Spleen (tissue), 11 donors: Measurements from ENCODE around the gene SCN7A. TPM values are rescaled to one million over a fixed set of nuclear protein-coding genes. Genes with fewer than 3 reads are reported as not detected.

Source experiments
- DNase-seq: peaks from one replicate; pipeline ENCODE4 v3.0.0-alpha.2; 2020
- H3K27ac ChIP-seq, 8 donors: fragments of 200-600 bp; sonication (generic) in 7 of 8; 1 replicate in 4 of 8; 2 replicates in 4 of 8; pipeline versions ENCODE4 v1.5.0 to v1.8.0; 2016 to 2021; ENCODE audit warnings: inconsistent platforms in 4 of 8, mild to moderate bottlenecking in 4 of 8, moderate library complexity in 1 of 8
- H3K27me3 ChIP-seq, 7 donors: fragments of 200-600 bp; sonication (generic) in 6 of 7; replicated peaks in 1 of 7; 1 replicate in 4 of 7; 2 replicates in 3 of 7; pipeline versions ENCODE4 v1.5.0 to v1.8.0; 2016 to 2021; ENCODE audit warnings: inconsistent platforms in 3 of 7, mild to moderate bottlenecking in 1 of 7
- H3K36me3 ChIP-seq, 6 donors: fragments of 200-600 bp; sonication (generic) in 5 of 6; 1 replicate in 4 of 6; 2 replicates in 2 of 6; pipeline versions ENCODE4 v1.5.0 to v1.8.0; 2016 to 2021; ENCODE audit warnings: inconsistent platforms in 2 of 6
- H3K4me1 ChIP-seq, 6 donors: fragments of 200-600 bp; sonication (generic) in 5 of 6; 1 replicate in 3 of 6; 2 replicates in 3 of 6; pipeline versions ENCODE4 v1.5.0 to v1.8.0; 2016 to 2021; ENCODE audit warnings: inconsistent platforms in 3 of 6
- H3K4me3 ChIP-seq, 8 donors: fragments of 200-600 bp; sonication (generic) in 7 of 8; 1 replicate in 4 of 8; 2 replicates in 4 of 8; pipeline versions ENCODE4 v1.5.0 to v1.8.0; 2016 to 2021; ENCODE audit warnings: inconsistent platforms in 4 of 8, mild to moderate bottlenecking in 4 of 8, moderate library complexity in 2 of 8
- H3K9me3 ChIP-seq, 8 donors: fragments of 200-600 bp; sonication (generic) in 7 of 8; 1 replicate in 4 of 8; 2 replicates in 4 of 8; pipeline versions ENCODE4 v1.5.0 to v1.8.0; 2016 to 2021; ENCODE audit warnings: inconsistent platforms in 4 of 8
- POLR2A ChIP-seq, 3 donors: fragments of 450-650 bp; IDR thresholded peaks; one replicate each; pipeline ENCODE4 v1.5.1; 2017; ENCODE audit warnings: antibody characterized with exemption in 3 of 3, mild to moderate bottlenecking in 1 of 3
- POLR2AphosphoS5 ChIP-seq, 3 donors: sonication (generic); formaldehyde crosslinking; IDR thresholded peaks; one replicate each; pipeline ENCODE4 v1.5.1; 2017; ENCODE audit warnings: antibody characterized with exemption in 3 of 3
- WGBS, 5 donors: extraction: QIAGEN DNeasy Blood & Tissue Kit in 3 of 5; methylation state at CpG; one replicate each; pipeline versions ENCODE4 v1.1.5 to v1.1.7; 2013 to 2018; 5-methylcytosine and 5-hydroxymethylcytosine counted together
- intact Hi-C: fragments of 100-400 bp; cut with DNase I; formaldehyde crosslinking; loops from one replicate; pipeline ENCODE4 v1.15.0; 2023; ENCODE audit warnings: low total_unique reads
- polyA plus RNA-seq, 3 donors: library from polyadenylated mRNA; stranded (reverse); fragments of 200-250 nt; gene quantifications; one replicate each; pipeline ENCODE4 v1.2.1, GENCODE V29; 2013
- total RNA-seq, 7 donors: library from RNA; depleted of rRNA in 3 of 7; stranded (reverse); fragments of >200 nt in 3 of 7; fragmentation: NEBNext Ultra II Directional in 4 of 7; extraction: Animal tissue kit (Norgen Biotek cat#: 25700) in 4 of 7; gene quantifications; one replicate each; pipeline versions ENCODE4 v1.1.0 to v1.2.1, GENCODE V29; 2016 to 2021
- TF ChIP-seq, protein P1 (sequence below), 11 experiments: fragments of 200-600 bp in 7 of 11; fragments of 450-650 bp in 4 of 11; sonication (generic) in 4 of 11; IDR thresholded peaks in 8 of 11; conservative IDR thresholded peaks in 3 of 11; 1 replicate in 7 of 11; 2 replicates in 4 of 11; pipeline versions ENCODE4 v1.4.0 to v1.8.0; 2016 to 2021; ENCODE audit warnings: antibody characterized with exemption in 11 of 11, inconsistent platforms in 4 of 11, mild to moderate bottlenecking in 1 of 11
- donor health status: healthy with polysubstance abuse.
- donor health status: DM: no; HTN: no; CAD: no; lungs with moderate emphysema.
- donor health status: DM: no; HTN: no; CAD: no.
- donor health status: Bipolar disorder and iron deficiency.
- donor health status: healthy.
- donor health status: DM: no; HTN: no; CAD: no.
- donor health status: DM: yes; HTN: yes; CAD: no.

Gene SCN7A
- total and polyA plus RNA-seq, 10 donors: 0.15 to 10.6 (median 1.3) TPM

DNA sequence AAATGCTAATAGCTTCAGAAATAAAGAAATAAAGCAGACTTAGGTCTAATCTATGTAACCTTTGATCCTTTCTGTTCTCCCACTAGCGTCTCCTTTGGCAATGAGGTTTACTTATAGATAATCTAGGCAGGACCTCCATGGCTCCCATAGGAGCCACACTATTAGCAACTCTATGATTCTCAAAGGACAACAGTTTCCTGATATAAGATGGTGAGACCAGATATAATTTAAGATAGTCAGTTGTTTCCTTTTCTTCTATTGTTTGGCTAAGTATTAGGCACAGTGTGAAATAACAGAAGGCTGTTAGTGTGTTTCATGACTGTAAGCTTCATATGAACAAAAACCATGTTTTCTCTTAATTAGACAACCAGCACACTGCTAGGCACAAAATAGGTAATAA, 59.6 kb downstream of the SCN7A start:
- Histone ChIP-seq H3K36me3 (no peaks in the 10 kb centered on the region), H3K4me1 (no peaks in the 10 kb centered on the region), H3K27me3 (no peaks in the 10 kb centered on the region), H3K4me3 (no peak overlapping the region), H3K9me3 (peaks cover 0 to 7% (median 0%) of the 10 kb centered on the region in 8 donors), H3K27ac (no peak overlapping the region)
- no peak for DNase-seq
- WGBS, 5 donors: 65 to 81% (median 78%) methylated on average over 1 of the region's 1 CpG
- intact Hi-C loops: no loop called here
- TF ChIP-seq, protein P1, sequence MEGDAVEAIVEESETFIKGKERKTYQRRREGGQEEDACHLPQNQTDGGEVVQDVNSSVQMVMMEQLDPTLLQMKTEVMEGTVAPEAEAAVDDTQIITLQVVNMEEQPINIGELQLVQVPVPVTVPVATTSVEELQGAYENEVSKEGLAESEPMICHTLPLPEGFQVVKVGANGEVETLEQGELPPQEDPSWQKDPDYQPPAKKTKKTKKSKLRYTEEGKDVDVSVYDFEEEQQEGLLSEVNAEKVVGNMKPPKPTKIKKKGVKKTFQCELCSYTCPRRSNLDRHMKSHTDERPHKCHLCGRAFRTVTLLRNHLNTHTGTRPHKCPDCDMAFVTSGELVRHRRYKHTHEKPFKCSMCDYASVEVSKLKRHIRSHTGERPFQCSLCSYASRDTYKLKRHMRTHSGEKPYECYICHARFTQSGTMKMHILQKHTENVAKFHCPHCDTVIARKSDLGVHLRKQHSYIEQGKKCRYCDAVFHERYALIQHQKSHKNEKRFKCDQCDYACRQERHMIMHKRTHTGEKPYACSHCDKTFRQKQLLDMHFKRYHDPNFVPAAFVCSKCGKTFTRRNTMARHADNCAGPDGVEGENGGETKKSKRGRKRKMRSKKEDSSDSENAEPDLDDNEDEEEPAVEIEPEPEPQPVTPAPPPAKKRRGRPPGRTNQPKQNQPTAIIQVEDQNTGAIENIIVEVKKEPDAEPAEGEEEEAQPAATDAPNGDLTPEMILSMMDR (IDR thresholded peaks at IDR 0.05 in 8 of 11, conservative IDR thresholded peaks at IDR 0.05 in 3 of 11): no peak
- TF ChIP-seq POLR2AphosphoS5 (IDR thresholded peaks at IDR 0.05) (no peak), POLR2A (IDR thresholded peaks at IDR 0.05) (no peak)

DNA sequence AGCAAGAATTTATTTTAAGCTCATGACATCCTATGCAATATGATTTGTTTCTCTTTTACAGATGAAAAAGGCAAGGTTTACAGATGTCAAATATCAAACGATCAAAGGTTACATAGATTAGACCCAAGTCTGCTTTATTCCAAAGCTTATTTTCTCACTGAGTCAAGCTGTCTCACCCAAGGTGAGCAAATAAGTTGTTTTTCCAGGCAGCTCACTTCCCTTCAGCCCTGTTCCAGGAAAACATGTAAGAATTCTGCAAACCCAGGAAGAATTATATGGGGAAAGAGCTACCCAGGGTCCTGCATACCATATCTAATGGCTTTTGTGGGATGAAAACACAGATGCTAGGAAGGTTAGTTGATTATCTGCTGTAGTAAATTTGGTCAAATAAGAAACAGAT, 60.6 kb downstream of the SCN7A start:
- WGBS, 5 donors: 64 to 82% (median 77%) methylated on average over 1 of the region's 1 CpG
- Histone ChIP-seq H3K4me3 (no peak overlapping the region), H3K9me3 (peaks cover 0 to 7% (median 0%) of the 10 kb centered on the region in 8 donors), H3K27ac (no peak overlapping the region), H3K4me1 (no peaks in the 10 kb centered on the region), H3K36me3 (no peaks in the 10 kb centered on the region), H3K27me3 (no peaks in the 10 kb centered on the region)
- TF ChIP-seq POLR2AphosphoS5 (IDR thresholded peaks at IDR 0.05) (no peak), POLR2A (IDR thresholded peaks at IDR 0.05) (no peak)
- TF ChIP-seq, protein P1 (IDR thresholded peaks at IDR 0.05 in 8 of 11, conservative IDR thresholded peaks at IDR 0.05 in 3 of 11): no peak
- intact Hi-C loops: no loop called here
- no peak for DNase-seq

DNA sequence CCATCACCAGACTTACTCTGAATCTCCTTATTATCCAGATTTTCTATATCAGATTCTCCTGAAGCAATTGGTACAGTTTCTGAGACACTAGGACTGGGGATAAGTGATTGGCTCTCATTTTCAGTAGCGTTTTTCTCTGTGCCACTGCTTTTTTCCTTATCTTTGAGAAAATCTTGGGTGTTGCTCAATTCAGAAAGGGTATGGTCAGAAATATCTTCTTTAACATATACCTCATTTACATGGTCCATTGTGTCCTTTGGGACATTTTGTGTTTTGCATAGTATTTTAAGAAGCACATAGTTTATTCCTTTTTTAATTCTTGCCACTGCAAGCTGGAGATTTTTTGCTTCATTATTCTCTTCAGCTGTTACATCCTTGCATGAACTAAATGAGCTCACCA, 61.7 kb downstream of the SCN7A start:
- Histone ChIP-seq H3K36me3 (no peaks in the 10 kb centered on the region), H3K27ac (no peak overlapping the region), H3K27me3 (no peaks in the 10 kb centered on the region), H3K4me3 (no peak overlapping the region), H3K4me1 (no peaks in the 10 kb centered on the region), H3K9me3 (no peaks in the 10 kb centered on the region)
- WGBS, 5 donors: 28 to 70% (median 49%) methylated on average over 1 of the region's 1 CpG
- TF ChIP-seq POLR2A (IDR thresholded peaks at IDR 0.05) (no peak), POLR2AphosphoS5 (IDR thresholded peaks at IDR 0.05) (no peak)
- TF ChIP-seq, protein P1 (IDR thresholded peaks at IDR 0.05 in 8 of 11, conservative IDR thresholded peaks at IDR 0.05 in 3 of 11): no peak
- intact Hi-C loops: no loop called here
- no peak for DNase-seq

DNA sequence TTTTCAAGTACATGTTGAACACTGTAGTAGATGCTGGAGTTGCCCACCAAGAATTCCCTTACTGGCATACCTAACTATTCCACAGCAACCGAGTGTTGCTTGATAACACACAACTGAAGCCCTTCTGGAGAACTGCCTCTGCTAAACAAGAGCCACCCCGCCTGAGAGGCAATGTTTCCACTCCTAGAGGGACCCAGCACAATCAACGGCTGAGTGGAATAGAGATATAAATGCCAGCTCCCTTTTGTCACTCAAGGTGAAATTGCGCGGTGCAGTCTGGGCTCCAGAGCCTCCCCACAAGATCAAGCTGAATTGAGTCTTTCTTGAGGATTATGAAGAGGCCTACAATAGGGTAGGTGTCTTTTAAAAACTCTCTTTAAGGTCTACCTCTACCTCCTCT, 69.2 kb downstream of the SCN7A start:
- DNase-seq: no peak
- no peaks in the 10 kb centered on the region for H3K4me1 ChIP-seq
- no peak overlapping the region for H3K4me3 ChIP-seq
- H3K27me3 ChIP-seq: no peaks in the 10 kb centered on the region
- WGBS, 5 donors: 91 to 98% (median 92%) methylated on average over 5 of the region's 5 CpGs
- intact Hi-C loops: no loop called here
- no peak for TF ChIP-seq POLR2AphosphoS5 (IDR thresholded peaks at IDR 0.05)
- TF ChIP-seq POLR2A (IDR thresholded peaks at IDR 0.05): no peak
- TF ChIP-seq, protein P1 (IDR thresholded peaks at IDR 0.05 in 8 of 11, conservative IDR thresholded peaks at IDR 0.05 in 3 of 11): no peak
- H3K9me3 ChIP-seq: no peaks in the 10 kb centered on the region
- H3K27ac ChIP-seq: no peak overlapping the region
- H3K36me3 ChIP-seq: no peaks in the 10 kb centered on the region
